GM19351 (cell line): Measurements from ENCODE around the gene CD82.
A peak's percentile ranks its signal among the peaks of the same experiment; 100 is the strongest.

Experiments used
- ATAC-seq: cut with Tn5 transposase; IDR thresholded peaks from one replicate; pipeline ENCODE4 v1.9.1; 2021; ENCODE audit warnings: mild to moderate bottlenecking, moderate library complexity; ENCODE audit not compliant: unreplicated experiment

CD82 gene

GRCh38 chr11:44597358-44598012, 32.0 kb downstream of the CD82 start:
- peak; percentile 2 for ATAC-seq

GRCh38 chr11:44598831-44599230, 33.4 kb downstream of the CD82 start:
- no peak for ATAC-seq

GRCh38 chr11:44600261-44600660, 34.8 kb downstream of the CD82 start:
- no peak for ATAC-seq

GRCh38 chr11:44600839-44601383, 35.4 kb downstream of the CD82 start:
- peak; percentile 13 for ATAC-seq

GRCh38 chr11:44601471-44602370, 36.3 kb downstream of the CD82 start:
- ATAC-seq: peak; percentile 37

- ATAC-seq: no peak
Measured at GRCh38 chr11:44602891-44603310, 37.4 kb downstream of the CD82 start.

GRCh38 chr11:44604171-44604581, 38.7 kb downstream of the CD82 start:
- no peak for ATAC-seq

GRCh38 chr11:44605068-44605708, 39.7 kb downstream of the CD82 start:
- ATAC-seq: no peak

GRCh38 chr11:44605965-44606364, 40.5 kb downstream of the CD82 start:
- no peak for ATAC-seq

GRCh38 chr11:44606472-44606871, 41.0 kb downstream of the CD82 start:
- no peak for ATAC-seq

GRCh38 chr11:44607319-44607962, 42.0 kb downstream of the CD82 start:
- ATAC-seq: no peak

- no peak for ATAC-seq
Measured at GRCh38 chr11:44607987-44608386, 42.5 kb downstream of the CD82 start.

- no peak for ATAC-seq
Measured at GRCh38 chr11:44608651-44608990, 43.2 kb downstream of the CD82 start.

- peak; percentile 55 for ATAC-seq
Measured at GRCh38 chr11:44608991-44609782, 43.7 kb downstream of the CD82 start.

- ATAC-seq: no peak
Measured at GRCh38 chr11:44609783-44610155, 44.3 kb downstream of the CD82 start.

- ATAC-seq: no peak
Measured at GRCh38 chr11:44610186-44610955, 44.9 kb downstream of the CD82 start.

- ATAC-seq: no peak
Measured at GRCh38 chr11:44611088-44611487, 45.6 kb downstream of the CD82 start.

GRCh38 chr11:44611687-44612434, 46.4 kb downstream of the CD82 start:
- ATAC-seq: peak; percentile 39

- no peak for ATAC-seq
Measured at GRCh38 chr11:44613153-44613552, 47.7 kb downstream of the CD82 start.
